Colonic mucosa (tissue), 4 donors: ENCODE results near the gene E2F4. TPM values are rescaled to one million over a fixed set of nuclear protein-coding genes. Genes with fewer than 3 reads are reported as not detected.

Experiments
- DNase-seq: peaks from one replicate; pipeline ENCODE4 v3.0.0-alpha.2; 2020
- H3K27ac ChIP-seq: fragments of 200-600 bp; one replicate; pipeline ENCODE4 v1.8.0; 2021
- H3K27me3 ChIP-seq: fragments of 200-600 bp; one replicate; pipeline ENCODE4 v1.8.0; 2021
- H3K36me3 ChIP-seq: fragments of 200-600 bp; one replicate; pipeline ENCODE4 v1.8.0; 2021
- H3K4me1 ChIP-seq: fragments of 200-600 bp; one replicate; pipeline ENCODE4 v1.8.0; 2021; ENCODE audit warnings: mild to moderate bottlenecking
- H3K4me3 ChIP-seq: fragments of 200-600 bp; one replicate; pipeline ENCODE4 v1.8.0; 2021
- H3K9ac ChIP-seq, 2 donors: one replicate each; pipeline ENCODE4 v1.7.0; 2013; ENCODE audit warnings: control low read depth in 2 of 2, low read depth in 2 of 2, low read length in 2 of 2
- H3K9me3 ChIP-seq: fragments of 200-600 bp; one replicate; pipeline ENCODE4 v1.8.0; 2021
- CTCF ChIP-seq: fragments of 200-600 bp; IDR thresholded peaks from one replicate; pipeline ENCODE4 v1.8.0; 2022; ENCODE audit warnings: antibody characterized with exemption, mild to moderate bottlenecking
- intact Hi-C: fragments of 100-400 bp; cut with DNase I; formaldehyde crosslinking; loops from one replicate; pipeline ENCODE4 v1.14.1; 2022
- total RNA-seq, 2 donors: library from RNA; stranded (reverse); fragmentation: NEBNext Ultra II Directional in 1 of 2; extraction: Animal tissue kit (Norgen Biotek cat#: 25700) in 1 of 2; gene quantifications; one replicate each; pipeline ENCODE4 v1.2.1, GENCODE V29; 2021
- donor health status: healthy.
- donor health status: DM: no; HTN: no; CAD: no.
- donor health status: DM: no; HTN: no; CAD: no.

The E2F4 gene
- total RNA-seq, 2 donors from 2014 or later: 53.3 to 89.0 TPM

- intact Hi-C loops: no loop called here
- no peaks in the 10 kb centered on the region for H3K27me3 ChIP-seq
- no peak overlapping the region for H3K27ac ChIP-seq
- no peak for TF ChIP-seq CTCF
- H3K4me3 ChIP-seq: no peak overlapping the region
- H3K9me3 ChIP-seq: no peaks in the 10 kb centered on the region
- H3K4me1 ChIP-seq: no peaks in the 10 kb centered on the region
- no peak for DNase-seq
- no peak overlapping the region for H3K9ac ChIP-seq
- H3K36me3 ChIP-seq: no peaks in the 10 kb centered on the region
Measured at GRCh38 chr16:67212766-67213165, 20.8 kb downstream of the E2F4 start.

GRCh38 chr16:67213197-67214019, 21.5 kb downstream of the E2F4 start:
- Histone ChIP-seq H3K27ac (no peak overlapping the region), H3K4me1 (no peaks in the 10 kb centered on the region), H3K4me3 (no peak overlapping the region), H3K9me3 (no peaks in the 10 kb centered on the region), H3K36me3 (no peaks in the 10 kb centered on the region), H3K27me3 (no peaks in the 10 kb centered on the region), H3K9ac (no peak overlapping the region)
- intact Hi-C loops: no loop called here
- TF ChIP-seq CTCF: no peak
- no peak for DNase-seq

GRCh38 chr16:67215706-67216105, 23.8 kb downstream of the E2F4 start:
- intact Hi-C loops: no loop called here
- TF ChIP-seq CTCF: no peak
- no peak overlapping the region for H3K9ac ChIP-seq
- H3K36me3 ChIP-seq: no peaks in the 10 kb centered on the region
- no peaks in the 10 kb centered on the region for H3K27me3 ChIP-seq
- DNase-seq: no peak
- no peak overlapping the region for H3K27ac ChIP-seq
- H3K4me1 ChIP-seq: no peaks in the 10 kb centered on the region
- H3K4me3 ChIP-seq: no peak overlapping the region
- H3K9me3 ChIP-seq: no peaks in the 10 kb centered on the region

GRCh38 chr16:67216612-67217490, 24.9 kb downstream of the E2F4 start:
- Histone ChIP-seq H3K9ac (no peak overlapping the region), H3K4me3 (no peak overlapping the region), H3K9me3 (no peaks in the 10 kb centered on the region), H3K4me1 (no peaks in the 10 kb centered on the region), H3K27me3 (no peaks in the 10 kb centered on the region), H3K36me3 (no peaks in the 10 kb centered on the region), H3K27ac (no peak overlapping the region)
- DNase-seq: no peak
- intact Hi-C loops: no loop called here
- TF ChIP-seq CTCF: no peak

- H3K4me1 ChIP-seq: peaks cover 3% of the 10 kb centered on the region
- H3K4me3 ChIP-seq: no peak overlapping the region
- H3K27ac ChIP-seq: no peak overlapping the region
- no peak for DNase-seq
- no peaks in the 10 kb centered on the region for H3K36me3 ChIP-seq
- no peaks in the 10 kb centered on the region for H3K27me3 ChIP-seq
- TF ChIP-seq CTCF: no peak
- intact Hi-C loops: no loop called here
- no peaks in the 10 kb centered on the region for H3K9me3 ChIP-seq
- H3K9ac ChIP-seq: no peak overlapping the region
Measured at GRCh38 chr16:67223992-67224391, 32.0 kb downstream of the E2F4 start.
